ENCODE data around the gene MAD1L1.

DNA sequence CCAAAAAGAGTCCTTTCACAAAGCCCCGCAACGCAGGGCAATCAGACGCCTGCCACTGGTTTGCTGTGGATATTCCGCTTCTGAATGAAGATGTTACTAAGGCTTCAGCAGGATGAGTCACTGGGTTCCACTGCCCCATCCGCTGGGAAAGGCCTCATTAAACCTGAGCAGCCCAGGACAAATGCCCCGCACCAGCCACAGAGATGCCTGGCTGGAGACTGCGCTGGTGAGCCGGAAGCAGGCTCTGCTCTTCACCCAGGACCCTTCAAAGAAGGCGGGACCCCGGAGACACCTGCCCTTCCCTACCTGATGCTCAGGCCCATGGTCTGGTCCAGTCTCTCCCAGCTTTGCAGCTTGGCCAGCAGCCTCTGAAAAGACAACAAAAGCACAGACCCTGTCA, 19.8 kb downstream of the MAD1L1 start:
- no peak for TF ChIP-seq CTCF (conservative IDR thresholded peaks at IDR 0.05 in 1 of 2, IDR thresholded peaks at IDR 0.05 in 1 of 2; ENCODE audit: low read depth in 1 of 2, low read length in 2 of 2)
- no peak for TF ChIP-seq EZH2 (IDR thresholded peaks at IDR 0.05; ENCODE audit: low read length, missing control alignments)

Measured in fibroblast of lung (primary cell).